Stomach (tissue), 9 donors: ENCODE results near the gene C16orf46. TPM values are rescaled to one million over a fixed set of nuclear protein-coding genes. Genes with fewer than 3 reads are reported as not detected.

Experiments
- DNase-seq, 2 donors: peaks; one replicate each; pipeline versions ENCODE4 v3.0.0 to v3.0.0-alpha.2; 2013 to 2019
- H3K27ac ChIP-seq, 5 donors: fragments of 200-600 bp in 4 of 5; sonication (generic) in 4 of 5; one replicate each; pipeline ENCODE4 v1.5.1; 2013 to 2019; ENCODE audit warnings: mild to moderate bottlenecking in 1 of 5, moderate library complexity in 1 of 5
- H3K27me3 ChIP-seq, 3 donors: fragments of 200-600 bp; sonication (generic); one replicate each; pipeline ENCODE4 v1.5.1; 2017 to 2019; ENCODE audit warnings: mixed run types in 1 of 3
- H3K36me3 ChIP-seq, 4 donors: fragments of 200-600 bp; sonication (generic); 1 replicate in 3 of 4; 2 replicates in 1 of 4; pipeline ENCODE4 v1.5.1; 2016 to 2019
- H3K4me1 ChIP-seq, 4 donors: fragments of 200-600 bp; sonication (generic); one replicate each; pipeline ENCODE4 v1.5.1; 2016 to 2019
- H3K4me3 ChIP-seq, 4 donors: fragments of 200-600 bp; sonication (generic) in 3 of 4; one replicate each; pipeline ENCODE4 v1.5.1; 2016 to 2019; ENCODE audit warnings: mild to moderate bottlenecking in 1 of 4
- H3K9me3 ChIP-seq, 4 donors: fragments of 200-600 bp; sonication (generic); one replicate each; pipeline ENCODE4 v1.5.1; 2016 to 2019
- EP300 ChIP-seq: sonication (generic); formaldehyde crosslinking; IDR thresholded peaks from one replicate; pipeline ENCODE4 v1.6.1; 2017; ENCODE audit warnings: antibody characterized with exemption
- POLR2A ChIP-seq, 4 donors: fragments of 450-650 bp; IDR thresholded peaks; one replicate each; pipeline ENCODE4 v1.6.1; 2016; ENCODE audit warnings: antibody characterized with exemption in 4 of 4, control low read depth in 2 of 4, mild to moderate bottlenecking in 1 of 4, moderate library complexity in 1 of 4
- POLR2AphosphoS5 ChIP-seq, 3 donors: sonication (generic); formaldehyde crosslinking; IDR thresholded peaks; one replicate each; pipeline ENCODE4 v1.6.1; 2016; ENCODE audit warnings: antibody characterized with exemption in 3 of 3
- WGBS, 5 donors: extraction: QIAGEN DNeasy Blood & Tissue Kit in 3 of 5; methylation state at CpG; one replicate each; pipeline versions ENCODE4 v1.1.5 to v1.1.7; 2013 to 2018; 5-methylcytosine and 5-hydroxymethylcytosine counted together
- intact Hi-C: fragments of 100-400 bp; cut with DNase I; formaldehyde crosslinking; loops from one replicate; pipeline ENCODE4 v1.15.1; 2023; ENCODE audit warnings: low total_unique reads
- polyA plus RNA-seq, 3 donors: library from polyadenylated mRNA; stranded (reverse); fragments of 200-250 nt; gene quantifications; one replicate each; pipeline ENCODE4 v1.2.3, GENCODE V29; 2013
- total RNA-seq, 5 donors: library from RNA; depleted of rRNA; stranded (reverse); fragments of >200 nt; gene quantifications; one replicate each; pipeline versions ENCODE4 v1.1.0 to v1.2.3, GENCODE V29; 2014 to 2016
- TF ChIP-seq, protein P1 (sequence below), 7 experiments: fragments of 450-650 bp in 4 of 7; fragments of 200-600 bp in 3 of 7; sonication (generic) in 3 of 7; IDR thresholded peaks; one replicate each; pipeline ENCODE4 v1.5.1; 2016 to 2019; ENCODE audit warnings: antibody characterized with exemption in 7 of 7, control low read depth in 2 of 7, mild to moderate bottlenecking in 1 of 7
- donor health status: healthy with polysubstance abuse.
- donor health status: Bipolar disorder and iron deficiency.
- donor health status: healthy.

Gene C16orf46
- total and polyA plus RNA-seq, 8 donors = 0.44 to 1.1 (median 0.62) TPM; not detected in 4

GRCh38 chr16:81094771-81095251, 17.8 kb upstream of the C16orf46 start:
- peak overlapping the region in 2 of 4 donors; percentile 71 to 86 for H3K4me3 ChIP-seq
- 77 to 80% (median 77%) methylated on average over 21 of the region's 21 CpGs for WGBS, 5 donors

DNA sequence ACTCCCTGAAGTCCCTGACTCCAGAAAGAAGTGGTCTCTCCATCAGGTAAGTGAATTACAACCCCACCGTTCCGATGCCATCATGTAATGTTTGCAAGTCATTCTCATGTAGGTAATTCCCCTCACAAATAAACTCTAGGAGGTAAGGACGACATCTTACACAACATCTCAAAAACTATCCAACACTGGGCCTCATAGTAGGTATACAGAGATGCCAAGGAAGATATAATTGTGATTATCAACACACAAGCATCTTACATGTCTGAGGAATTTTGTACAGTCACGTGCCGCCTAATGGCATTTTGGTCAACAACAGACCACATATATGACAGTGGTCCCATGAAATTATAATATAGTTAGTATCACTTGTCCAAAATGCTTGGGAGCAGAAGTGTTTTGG, 11.8 kb upstream of the C16orf46 start:
- Histone ChIP-seq H3K9me3 (no peaks in the 10 kb centered on the region), H3K4me3 (no peak overlapping the region), H3K27me3 (no peaks in the 10 kb centered on the region), H3K36me3 (peaks cover 0 to 25% (median 13%) of the 10 kb centered on the region in 4 donors), H3K4me1 (no peaks in the 10 kb centered on the region), H3K27ac (no peak overlapping the region)
- no peak for DNase-seq
- intact Hi-C loops = no loop called here
- WGBS, 5 donors = 92 to 98% (median 97%) methylated on average over 5 of the region's 5 CpGs
- TF ChIP-seq POLR2AphosphoS5 (IDR thresholded peaks at IDR 0.05) = no peak
- no peak for TF ChIP-seq POLR2A (IDR thresholded peaks at IDR 0.05)
- no peak for TF ChIP-seq EP300
- TF ChIP-seq, protein P1, sequence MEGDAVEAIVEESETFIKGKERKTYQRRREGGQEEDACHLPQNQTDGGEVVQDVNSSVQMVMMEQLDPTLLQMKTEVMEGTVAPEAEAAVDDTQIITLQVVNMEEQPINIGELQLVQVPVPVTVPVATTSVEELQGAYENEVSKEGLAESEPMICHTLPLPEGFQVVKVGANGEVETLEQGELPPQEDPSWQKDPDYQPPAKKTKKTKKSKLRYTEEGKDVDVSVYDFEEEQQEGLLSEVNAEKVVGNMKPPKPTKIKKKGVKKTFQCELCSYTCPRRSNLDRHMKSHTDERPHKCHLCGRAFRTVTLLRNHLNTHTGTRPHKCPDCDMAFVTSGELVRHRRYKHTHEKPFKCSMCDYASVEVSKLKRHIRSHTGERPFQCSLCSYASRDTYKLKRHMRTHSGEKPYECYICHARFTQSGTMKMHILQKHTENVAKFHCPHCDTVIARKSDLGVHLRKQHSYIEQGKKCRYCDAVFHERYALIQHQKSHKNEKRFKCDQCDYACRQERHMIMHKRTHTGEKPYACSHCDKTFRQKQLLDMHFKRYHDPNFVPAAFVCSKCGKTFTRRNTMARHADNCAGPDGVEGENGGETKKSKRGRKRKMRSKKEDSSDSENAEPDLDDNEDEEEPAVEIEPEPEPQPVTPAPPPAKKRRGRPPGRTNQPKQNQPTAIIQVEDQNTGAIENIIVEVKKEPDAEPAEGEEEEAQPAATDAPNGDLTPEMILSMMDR (IDR thresholded peaks at IDR 0.05) = no peak

More at GRCh38 chr16:81094771-81095251, 17.8 kb upstream of the C16orf46 start:
- peaks cover 0 to 6% (median under 1%) of the 10 kb centered on the region in 4 donors for H3K36me3 ChIP-seq
- intact Hi-C loops = no loop called here
- H3K4me1 ChIP-seq = peaks cover 5 to 14% (median 9%) of the 10 kb centered on the region in 4 donors
- TF ChIP-seq EP300 = no peak
- TF ChIP-seq, protein P1 (IDR thresholded peaks at IDR 0.05) = no peak
- TF ChIP-seq POLR2AphosphoS5 (IDR thresholded peaks at IDR 0.05) = no peak
- no peak for TF ChIP-seq POLR2A (IDR thresholded peaks at IDR 0.05)
- DNase-seq = peak in 1 of 2 donors; percentile 59
- H3K27me3 ChIP-seq = no peaks in the 10 kb centered on the region
- no peaks in the 10 kb centered on the region for H3K9me3 ChIP-seq
- H3K27ac ChIP-seq = no peak overlapping the region

DNA sequence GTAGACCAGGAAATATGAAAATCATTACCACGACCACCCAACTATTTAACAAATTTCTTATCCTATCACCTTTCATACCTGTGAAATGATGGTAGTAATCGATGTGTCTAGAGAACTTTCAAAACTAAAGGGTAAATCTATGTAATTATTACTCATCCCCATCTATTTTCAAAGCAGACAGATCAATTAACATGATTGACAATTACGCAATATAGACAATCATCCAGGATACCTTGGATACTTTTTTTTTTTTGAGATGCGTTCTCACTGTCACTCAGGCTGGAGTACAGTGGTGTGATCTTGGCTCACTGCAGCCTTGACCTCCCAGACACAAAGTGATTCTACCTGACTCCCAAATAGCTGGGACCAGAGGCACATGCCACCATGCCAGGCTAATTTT, 4.0 kb upstream of the C16orf46 start:
- Histone ChIP-seq H3K36me3 (peaks cover 0 to 20% (median 9%) of the 10 kb centered on the region in 4 donors), H3K4me3 (no peak overlapping the region), H3K9me3 (no peaks in the 10 kb centered on the region), H3K27me3 (no peaks in the 10 kb centered on the region), H3K4me1 (peaks cover 0 to 13% (median 9%) of the 10 kb centered on the region in 4 donors), H3K27ac (no peak overlapping the region)
- TF ChIP-seq POLR2A (IDR thresholded peaks at IDR 0.05) (no peak), EP300 (no peak), POLR2AphosphoS5 (IDR thresholded peaks at IDR 0.05) (no peak)
- TF ChIP-seq, protein P1 (IDR thresholded peaks at IDR 0.05) = no peak
- intact Hi-C loops = no loop called here
- DNase-seq = no peak
- WGBS, 5 donors = 93 to 97% (median 95%) methylated on average over 4 of the region's 4 CpGs

DNA sequence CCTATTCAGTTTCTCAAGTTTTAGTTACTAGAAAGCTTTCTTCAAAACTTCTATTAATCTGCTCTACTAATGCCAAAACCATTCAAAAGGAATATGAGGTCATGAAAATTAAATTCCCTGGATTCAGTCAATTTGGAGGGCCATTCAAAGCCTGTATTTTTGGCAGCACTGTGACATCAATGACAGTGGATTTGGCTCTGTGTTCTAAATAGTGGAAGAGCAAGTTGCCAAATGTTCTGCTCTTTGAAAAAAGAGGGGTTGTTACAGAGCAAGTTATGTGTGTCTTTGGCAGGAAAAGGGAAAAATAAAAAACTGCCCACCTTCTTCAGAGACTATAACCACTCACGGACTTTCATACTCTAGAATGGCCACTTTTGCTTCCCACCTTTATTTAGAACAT, 3.2 kb upstream of the C16orf46 start:
- H3K27ac ChIP-seq = no peak overlapping the region
- no peaks in the 10 kb centered on the region for H3K9me3 ChIP-seq
- H3K4me1 ChIP-seq = peaks cover 0 to 14% (median 9%) of the 10 kb centered on the region in 4 donors
- H3K27me3 ChIP-seq = no peaks in the 10 kb centered on the region
- intact Hi-C loops = no loop called here
- no peak overlapping the region for H3K4me3 ChIP-seq
- H3K36me3 ChIP-seq = peaks cover 0 to 20% (median 7%) of the 10 kb centered on the region in 4 donors
- DNase-seq = peak in 1 of 2 donors; percentile 8
- WGBS, 5 donors = 83 to 96% (median 87%) methylated on average over 1 of the region's 1 CpG
- TF ChIP-seq EP300 (no peak), POLR2AphosphoS5 (IDR thresholded peaks at IDR 0.05) (no peak)
- TF ChIP-seq, protein P1 (IDR thresholded peaks at IDR 0.05) = no peak
